ENCODE results near the gene GOLIM4. TPM values are rescaled to one million over a fixed set of nuclear protein-coding genes. Genes with fewer than 3 reads are reported as not detected.

Gene GOLIM4
- total and polyA plus RNA-seq, 2 experiments from 2014 or later, result 34.4 to 50.5 TPM

DNA sequence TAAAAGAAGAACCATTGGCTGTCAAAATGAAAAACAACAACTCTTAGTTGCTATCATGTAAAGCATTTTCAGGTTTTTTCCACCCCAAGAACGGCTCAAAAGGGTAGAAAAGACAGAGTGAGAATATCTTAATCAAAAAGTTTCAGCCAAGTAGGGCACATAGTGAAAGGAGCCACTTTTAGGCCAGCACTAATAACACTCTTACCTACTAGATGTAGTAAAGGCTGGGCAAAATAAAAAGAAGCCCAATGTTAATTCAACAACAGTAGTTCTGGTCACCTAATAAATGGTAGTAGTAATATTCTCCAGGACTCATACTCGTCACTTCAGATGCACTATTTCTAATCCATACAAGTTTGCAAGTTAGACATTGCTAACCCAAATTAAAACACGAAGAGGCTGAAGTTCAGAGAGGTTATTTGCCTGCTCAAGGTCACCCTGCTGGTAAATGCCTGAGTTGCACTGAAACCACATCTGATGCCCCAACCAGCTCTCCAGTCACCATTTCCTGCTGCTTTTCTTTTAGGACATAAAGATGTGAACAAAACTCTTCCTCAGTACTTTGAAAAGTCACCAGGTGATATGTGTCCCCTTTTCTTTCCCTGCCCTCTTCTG lies 7.5 kb downstream of the GOLIM4 start:
- peaks cover 3% of the 10 kb centered on the region for H3K27me3 Mint-ChIP-seq (ENCODE audit: insufficient read depth, low read depth, poor library complexity)
- no peak for TF ChIP-seq ZNF114 (CRISPR knock-in tag; IDR thresholded peaks at IDR 0.05)
- TF ChIP-seq, protein P1, sequence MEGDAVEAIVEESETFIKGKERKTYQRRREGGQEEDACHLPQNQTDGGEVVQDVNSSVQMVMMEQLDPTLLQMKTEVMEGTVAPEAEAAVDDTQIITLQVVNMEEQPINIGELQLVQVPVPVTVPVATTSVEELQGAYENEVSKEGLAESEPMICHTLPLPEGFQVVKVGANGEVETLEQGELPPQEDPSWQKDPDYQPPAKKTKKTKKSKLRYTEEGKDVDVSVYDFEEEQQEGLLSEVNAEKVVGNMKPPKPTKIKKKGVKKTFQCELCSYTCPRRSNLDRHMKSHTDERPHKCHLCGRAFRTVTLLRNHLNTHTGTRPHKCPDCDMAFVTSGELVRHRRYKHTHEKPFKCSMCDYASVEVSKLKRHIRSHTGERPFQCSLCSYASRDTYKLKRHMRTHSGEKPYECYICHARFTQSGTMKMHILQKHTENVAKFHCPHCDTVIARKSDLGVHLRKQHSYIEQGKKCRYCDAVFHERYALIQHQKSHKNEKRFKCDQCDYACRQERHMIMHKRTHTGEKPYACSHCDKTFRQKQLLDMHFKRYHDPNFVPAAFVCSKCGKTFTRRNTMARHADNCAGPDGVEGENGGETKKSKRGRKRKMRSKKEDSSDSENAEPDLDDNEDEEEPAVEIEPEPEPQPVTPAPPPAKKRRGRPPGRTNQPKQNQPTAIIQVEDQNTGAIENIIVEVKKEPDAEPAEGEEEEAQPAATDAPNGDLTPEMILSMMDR (conservative IDR thresholded peaks at IDR 0.05; ENCODE audit: low read depth in 2 of 2), result peak; percentile 42 to 61
- Histone ChIP-seq H3K27me3 (ENCODE audit: insufficient read depth) (no peaks in the 10 kb centered on the region), H3K27ac (ENCODE audit: low read depth) (no peak overlapping the region), H2AFZ (no peak overlapping the region), H3K79me2 (replicated peaks; ENCODE audit: insufficient read depth) (peaks cover 98% of the 10 kb centered on the region), H3K4me3 (no peak overlapping the region), H3K9me2 (ENCODE audit: insufficient read depth) (no peaks in the 10 kb centered on the region), H3K36me3 (ENCODE audit: insufficient read depth) (no peaks in the 10 kb centered on the region), H3K4me2 (peak overlapping the region; percentile 13; the same call in 1 of the 2 replicates), H4K20me1 (replicated peaks; ENCODE audit: insufficient read depth) (no peaks in the 10 kb centered on the region), H3F3A (replicated peaks; ENCODE audit: low read depth) (no peaks in the 10 kb centered on the region), H3K4me1 (ENCODE audit: insufficient read depth) (peaks cover 39% of the 10 kb centered on the region)
- peak; percentile 84 for ATAC-seq
- no peaks in the 10 kb centered on the region for H3K36me3 Mint-ChIP-seq (ENCODE audit: low read depth)
- peak; percentile 78 for DNase-seq (ENCODE audit: low spot score)
- peak overlapping the region; percentile 28 for H3K27ac Mint-ChIP-seq
- H3K4me1 Mint-ChIP-seq, result peaks cover 53% of the 10 kb centered on the region
- no peaks in the 10 kb centered on the region for H3K9me3 Mint-ChIP-seq
- no peak overlapping the region for H3K4me3 Mint-ChIP-seq

DNA sequence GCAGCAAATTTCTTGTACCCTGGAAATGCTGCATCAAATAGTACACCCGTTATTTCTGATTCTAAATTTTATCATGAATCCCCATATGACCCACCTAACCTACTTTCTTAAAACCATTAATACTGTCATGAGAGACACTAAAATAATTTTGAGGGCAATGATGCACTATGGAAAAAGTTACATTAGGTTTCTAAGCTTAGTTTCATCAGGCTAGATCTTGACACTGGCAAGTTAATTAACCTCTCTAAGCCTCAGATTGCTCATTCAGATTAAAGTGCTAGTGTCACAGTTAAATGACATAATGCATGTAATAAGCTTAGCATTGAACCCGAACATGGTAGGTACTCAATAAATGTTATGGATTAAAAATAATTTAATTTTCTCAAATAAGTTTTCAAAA lies 8.2 kb downstream of the GOLIM4 start:
- Mint-ChIP-seq H3K27ac (no peak overlapping the region), H3K36me3 (ENCODE audit: low read depth) (no peaks in the 10 kb centered on the region), H3K27me3 (ENCODE audit: insufficient read depth, low read depth, poor library complexity) (peaks cover 3% of the 10 kb centered on the region), H3K4me1 (peaks cover 48% of the 10 kb centered on the region), H3K9me3 (no peaks in the 10 kb centered on the region), H3K4me3 (no peak overlapping the region)
- Histone ChIP-seq H3K27ac (ENCODE audit: low read depth) (no peak overlapping the region), H3K4me3 (no peak overlapping the region), H3K9me2 (ENCODE audit: insufficient read depth) (no peaks in the 10 kb centered on the region), H3K4me1 (ENCODE audit: insufficient read depth) (peaks cover 32% of the 10 kb centered on the region), H3K4me2 (no peak overlapping the region), H4K20me1 (replicated peaks; ENCODE audit: insufficient read depth) (no peaks in the 10 kb centered on the region), H3K27me3 (ENCODE audit: insufficient read depth) (no peaks in the 10 kb centered on the region), H3K79me2 (replicated peaks; ENCODE audit: insufficient read depth) (peaks cover 98% of the 10 kb centered on the region), H3F3A (replicated peaks; ENCODE audit: low read depth) (no peaks in the 10 kb centered on the region), H2AFZ (no peak overlapping the region), H3K36me3 (ENCODE audit: insufficient read depth) (no peaks in the 10 kb centered on the region)
- ATAC-seq (no peak), DNase-seq (ENCODE audit: low spot score) (no peak)
- TF ChIP-seq, protein P2, sequence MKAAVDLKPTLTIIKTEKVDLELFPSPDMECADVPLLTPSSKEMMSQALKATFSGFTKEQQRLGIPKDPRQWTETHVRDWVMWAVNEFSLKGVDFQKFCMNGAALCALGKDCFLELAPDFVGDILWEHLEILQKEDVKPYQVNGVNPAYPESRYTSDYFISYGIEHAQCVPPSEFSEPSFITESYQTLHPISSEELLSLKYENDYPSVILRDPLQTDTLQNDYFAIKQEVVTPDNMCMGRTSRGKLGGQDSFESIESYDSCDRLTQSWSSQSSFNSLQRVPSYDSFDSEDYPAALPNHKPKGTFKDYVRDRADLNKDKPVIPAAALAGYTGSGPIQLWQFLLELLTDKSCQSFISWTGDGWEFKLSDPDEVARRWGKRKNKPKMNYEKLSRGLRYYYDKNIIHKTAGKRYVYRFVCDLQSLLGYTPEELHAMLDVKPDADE (IDR thresholded peaks at IDR 0.05), result no peak
- TF ChIP-seq CREB1 (CRISPR knock-in tag; IDR thresholded peaks at IDR 0.05; ENCODE audit: low read depth) (no peak), STAT1 (IDR thresholded peaks at IDR 0.05; ENCODE audit: unreplicated experiment) (no peak), ZNF114 (CRISPR knock-in tag; IDR thresholded peaks at IDR 0.05) (no peak), NANOG (IDR thresholded peaks at IDR 0.05; ENCODE audit: borderline replicate concordance) (no peak), EZH2phosphoT487 (IDR thresholded peaks at IDR 0.05; ENCODE audit: unreplicated experiment) (no peak), JUNB (IDR thresholded peaks at IDR 0.05; ENCODE audit: unreplicated experiment) (no peak), EZH2 (IDR thresholded peaks at IDR 0.05; ENCODE audit: low read depth, unreplicated experiment) (no peak), ZNF331 (CRISPR knock-in tag; IDR thresholded peaks at IDR 0.05; ENCODE audit: low read depth) (no peak), POLR2AphosphoS5 (IDR thresholded peaks at IDR 0.05; ENCODE audit: low read depth) (no peak)
- TF ChIP-seq, protein P1 (conservative IDR thresholded peaks at IDR 0.05; ENCODE audit: low read depth in 2 of 2), result no peak
- TF ChIP-seq, protein P3, sequence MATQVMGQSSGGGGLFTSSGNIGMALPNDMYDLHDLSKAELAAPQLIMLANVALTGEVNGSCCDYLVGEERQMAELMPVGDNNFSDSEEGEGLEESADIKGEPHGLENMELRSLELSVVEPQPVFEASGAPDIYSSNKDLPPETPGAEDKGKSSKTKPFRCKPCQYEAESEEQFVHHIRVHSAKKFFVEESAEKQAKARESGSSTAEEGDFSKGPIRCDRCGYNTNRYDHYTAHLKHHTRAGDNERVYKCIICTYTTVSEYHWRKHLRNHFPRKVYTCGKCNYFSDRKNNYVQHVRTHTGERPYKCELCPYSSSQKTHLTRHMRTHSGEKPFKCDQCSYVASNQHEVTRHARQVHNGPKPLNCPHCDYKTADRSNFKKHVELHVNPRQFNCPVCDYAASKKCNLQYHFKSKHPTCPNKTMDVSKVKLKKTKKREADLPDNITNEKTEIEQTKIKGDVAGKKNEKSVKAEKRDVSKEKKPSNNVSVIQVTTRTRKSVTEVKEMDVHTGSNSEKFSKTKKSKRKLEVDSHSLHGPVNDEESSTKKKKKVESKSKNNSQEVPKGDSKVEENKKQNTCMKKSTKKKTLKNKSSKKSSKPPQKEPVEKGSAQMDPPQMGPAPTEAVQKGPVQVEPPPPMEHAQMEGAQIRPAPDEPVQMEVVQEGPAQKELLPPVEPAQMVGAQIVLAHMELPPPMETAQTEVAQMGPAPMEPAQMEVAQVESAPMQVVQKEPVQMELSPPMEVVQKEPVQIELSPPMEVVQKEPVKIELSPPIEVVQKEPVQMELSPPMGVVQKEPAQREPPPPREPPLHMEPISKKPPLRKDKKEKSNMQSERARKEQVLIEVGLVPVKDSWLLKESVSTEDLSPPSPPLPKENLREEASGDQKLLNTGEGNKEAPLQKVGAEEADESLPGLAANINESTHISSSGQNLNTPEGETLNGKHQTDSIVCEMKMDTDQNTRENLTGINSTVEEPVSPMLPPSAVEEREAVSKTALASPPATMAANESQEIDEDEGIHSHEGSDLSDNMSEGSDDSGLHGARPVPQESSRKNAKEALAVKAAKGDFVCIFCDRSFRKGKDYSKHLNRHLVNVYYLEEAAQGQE (IDR thresholded peaks at IDR 0.05; ENCODE audit: unreplicated experiment), result no peak
